ENCODE measurements around the gene CYP2B6.
"Not testable (repeated sequence)": the region's sequence is repeated elsewhere in the genome, so short reads cannot be mapped to it uniquely, and the experiment has no call there.

The CYP2B6 gene

GRCh38 chr19:40981591-40981990 lies 9.5 kb upstream of the CYP2B6 start:
- no peak for DNase-seq

GRCh38 chr19:40982594-40983101 lies 8.4 kb upstream of the CYP2B6 start:
- DNase-seq: no peak

GRCh38 chr19:40989453-40989852 lies 1.6 kb upstream of the CYP2B6 start:
- DNase-seq: no peak

- no peak for DNase-seq
These were observed 4.3 kb downstream of the CYP2B6 start for GRCh38 chr19:40995355-40995754.

GRCh38 chr19:40999018-40999417 lies 7.9 kb downstream of the CYP2B6 start:
- not testable (repeated sequence) for DNase-seq

GRCh38 chr19:41000310-41000737 lies 9.2 kb downstream of the CYP2B6 start:
- DNase-seq: no peak

GRCh38 chr19:41001243-41001971 lies 10.3 kb downstream of the CYP2B6 start:
- no peak for DNase-seq

GRCh38 chr19:41003656-41004055 lies 12.6 kb downstream of the CYP2B6 start:
- not testable (repeated sequence) for DNase-seq

GRCh38 chr19:41009700-41010235 lies 18.7 kb downstream of the CYP2B6 start:
- no peak for DNase-seq

GRCh38 chr19:41013359-41013758 lies 22.3 kb downstream of the CYP2B6 start:
- DNase-seq: no peak

- no peak for DNase-seq
These were observed 23.6 kb downstream of the CYP2B6 start for GRCh38 chr19:41014643-41015042.

- no peak for DNase-seq
These were observed 25.5 kb downstream of the CYP2B6 start for GRCh38 chr19:41016488-41017071.

- DNase-seq: no peak
These were observed 27.7 kb downstream of the CYP2B6 start for GRCh38 chr19:41018736-41019290.

GRCh38 chr19:41019346-41019745 lies 28.3 kb downstream of the CYP2B6 start:
- no peak for DNase-seq

- DNase-seq: no peak
These were observed 32.1 kb downstream of the CYP2B6 start for GRCh38 chr19:41023193-41023592.

- no peak for DNase-seq
These were observed 34.3 kb downstream of the CYP2B6 start for GRCh38 chr19:41025411-41025810.

GRCh38 chr19:41025871-41026270 lies 34.8 kb downstream of the CYP2B6 start:
- no peak for DNase-seq

GRCh38 chr19:41027273-41027967 lies 36.3 kb downstream of the CYP2B6 start:
- no peak for DNase-seq

GRCh38 chr19:41029524-41030432 lies 38.7 kb downstream of the CYP2B6 start:
- DNase-seq: no peak

- no peak for DNase-seq
These were observed 39.6 kb downstream of the CYP2B6 start for GRCh38 chr19:41030651-41031050.

GRCh38 chr19:41031916-41032315 lies 40.8 kb downstream of the CYP2B6 start:
- DNase-seq: no peak

GRCh38 chr19:41033324-41033723 lies 42.2 kb downstream of the CYP2B6 start:
- DNase-seq: not testable (repeated sequence)
